ENCODE results near the gene GLS.

The GLS gene

GRCh38 chr2:190912726-190913125 lies 32.1 kb downstream of the GLS start:
- TF ChIP-seq FOXA1 (IDR thresholded peaks at IDR 0.05) (no peak), SP1 (IDR thresholded peaks at IDR 0.05) (no peak), ZNF384 (IDR thresholded peaks at IDR 0.05) (no peak), PKNOX1 (IDR thresholded peaks at IDR 0.05) (no peak), LEF1 (IDR thresholded peaks at IDR 0.05; ENCODE audit: borderline replicate concordance) (no peak), NFRKB (IDR thresholded peaks at IDR 0.05) (no peak), BHLHE40 (IDR thresholded peaks at IDR 0.05; ENCODE audit: borderline replicate concordance) (no peak), L3MBTL2 (conservative IDR thresholded peaks at IDR 0.05) (no peak), CTBP1 (IDR thresholded peaks at IDR 0.05; ENCODE audit: borderline replicate concordance) (no peak), ARNT (IDR thresholded peaks at IDR 0.05) (no peak), SUZ12 (IDR thresholded peaks at IDR 0.05) (no peak), TARDBP (IDR thresholded peaks at IDR 0.05) (no peak), ELF4 (IDR thresholded peaks at IDR 0.05) (no peak), HDGF (IDR thresholded peaks at IDR 0.05; ENCODE audit: borderline replicate concordance) (no peak), FOXM1 (IDR thresholded peaks at IDR 0.05; ENCODE audit: borderline replicate concordance) (no peak), FOXK2 (IDR thresholded peaks at IDR 0.05) (no peak)
- no peak for DNase-seq (ENCODE audit: extremely low spot score)
- ChIA-PET CTCF (no interaction called here), POLR2A (no interaction called here)

GRCh38 chr2:190913725-190914124 lies 33.1 kb downstream of the GLS start:
- no peak for TF ChIP-seq BHLHE40 (IDR thresholded peaks at IDR 0.05; ENCODE audit: borderline replicate concordance)
- TF ChIP-seq ARNT (IDR thresholded peaks at IDR 0.05), result no peak
- TF ChIP-seq FOXK2 (IDR thresholded peaks at IDR 0.05), result no peak
- no peak for TF ChIP-seq FOXM1 (IDR thresholded peaks at IDR 0.05; ENCODE audit: borderline replicate concordance)
- no peak for TF ChIP-seq PKNOX1 (IDR thresholded peaks at IDR 0.05)
- TF ChIP-seq SUZ12 (IDR thresholded peaks at IDR 0.05), result no peak
- TF ChIP-seq FOXA1 (IDR thresholded peaks at IDR 0.05), result no peak
- TF ChIP-seq LEF1 (IDR thresholded peaks at IDR 0.05; ENCODE audit: borderline replicate concordance), result no peak
- no peak for TF ChIP-seq ZNF384 (IDR thresholded peaks at IDR 0.05)
- no peak for TF ChIP-seq HDGF (IDR thresholded peaks at IDR 0.05; ENCODE audit: borderline replicate concordance)
- TF ChIP-seq L3MBTL2 (conservative IDR thresholded peaks at IDR 0.05), result no peak
- no peak for TF ChIP-seq TARDBP (IDR thresholded peaks at IDR 0.05)
- TF ChIP-seq SP1 (IDR thresholded peaks at IDR 0.05), result no peak
- TF ChIP-seq CTBP1 (IDR thresholded peaks at IDR 0.05; ENCODE audit: borderline replicate concordance), result no peak
- TF ChIP-seq NFRKB (IDR thresholded peaks at IDR 0.05), result no peak
- TF ChIP-seq ELF4 (IDR thresholded peaks at IDR 0.05), result no peak
- ChIA-PET POLR2A (no interaction called here), CTCF (no interaction called here)
- no peak for DNase-seq (ENCODE audit: extremely low spot score)

- DNase-seq (ENCODE audit: extremely low spot score), result no peak
- ChIA-PET CTCF (no interaction called here), POLR2A (no interaction called here)
- TF ChIP-seq CTBP1 (IDR thresholded peaks at IDR 0.05; ENCODE audit: borderline replicate concordance), result no peak
- TF ChIP-seq HDGF (IDR thresholded peaks at IDR 0.05; ENCODE audit: borderline replicate concordance), result no peak
- TF ChIP-seq LEF1 (IDR thresholded peaks at IDR 0.05; ENCODE audit: borderline replicate concordance), result no peak
- no peak for TF ChIP-seq NFRKB (IDR thresholded peaks at IDR 0.05)
- no peak for TF ChIP-seq BHLHE40 (IDR thresholded peaks at IDR 0.05; ENCODE audit: borderline replicate concordance)
- TF ChIP-seq FOXA1 (IDR thresholded peaks at IDR 0.05), result no peak
- no peak for TF ChIP-seq ARNT (IDR thresholded peaks at IDR 0.05)
- TF ChIP-seq SP1 (IDR thresholded peaks at IDR 0.05), result no peak
These were observed 36.2 kb downstream of the GLS start for GRCh38 chr2:190916829-190917228.

- TF ChIP-seq SP1 (IDR thresholded peaks at IDR 0.05), result no peak
- no peak for TF ChIP-seq ZNF384 (IDR thresholded peaks at IDR 0.05)
- TF ChIP-seq SUZ12 (IDR thresholded peaks at IDR 0.05), result no peak
- TF ChIP-seq ELF4 (IDR thresholded peaks at IDR 0.05), result no peak
- no peak for TF ChIP-seq PKNOX1 (IDR thresholded peaks at IDR 0.05)
- no peak for TF ChIP-seq FOXA1 (IDR thresholded peaks at IDR 0.05)
- no peak for TF ChIP-seq LEF1 (IDR thresholded peaks at IDR 0.05; ENCODE audit: borderline replicate concordance)
- no peak for TF ChIP-seq HDGF (IDR thresholded peaks at IDR 0.05; ENCODE audit: borderline replicate concordance)
- no peak for TF ChIP-seq L3MBTL2 (conservative IDR thresholded peaks at IDR 0.05)
- TF ChIP-seq BHLHE40 (IDR thresholded peaks at IDR 0.05; ENCODE audit: borderline replicate concordance), result no peak
- no peak for TF ChIP-seq NFRKB (IDR thresholded peaks at IDR 0.05)
- TF ChIP-seq FOXK2 (IDR thresholded peaks at IDR 0.05), result no peak
- no peak for TF ChIP-seq TARDBP (IDR thresholded peaks at IDR 0.05)
- DNase-seq (ENCODE audit: extremely low spot score), result no peak
- ChIA-PET POLR2A (no interaction called here), CTCF (no interaction called here)
These were observed 39.5 kb downstream of the GLS start for GRCh38 chr2:190920085-190920484.

- DNase-seq (ENCODE audit: extremely low spot score), result no peak
- TF ChIP-seq SP1 (IDR thresholded peaks at IDR 0.05) (no peak), LEF1 (IDR thresholded peaks at IDR 0.05; ENCODE audit: borderline replicate concordance) (no peak), ELF4 (IDR thresholded peaks at IDR 0.05) (no peak), SUZ12 (IDR thresholded peaks at IDR 0.05) (no peak), L3MBTL2 (conservative IDR thresholded peaks at IDR 0.05) (no peak), TARDBP (IDR thresholded peaks at IDR 0.05) (no peak), NFRKB (IDR thresholded peaks at IDR 0.05) (no peak), ZNF384 (IDR thresholded peaks at IDR 0.05) (no peak), PKNOX1 (IDR thresholded peaks at IDR 0.05) (no peak), CTBP1 (IDR thresholded peaks at IDR 0.05; ENCODE audit: borderline replicate concordance) (no peak), HDGF (IDR thresholded peaks at IDR 0.05; ENCODE audit: borderline replicate concordance) (no peak), FOXK2 (IDR thresholded peaks at IDR 0.05) (no peak), FOXA1 (IDR thresholded peaks at IDR 0.05) (no peak)
- CTCF ChIA-PET, result no interaction called here
- POLR2A ChIA-PET, result no interaction called here
These were observed 41.8 kb downstream of the GLS start for GRCh38 chr2:190922376-190922775.

Data from HEK293T (cell line).